ENCODE results near the gene HARS1.
A peak's percentile ranks its signal among the peaks of the same experiment; 100 is the strongest.

Gene HARS1

GRCh38 chr5:140700177-140701144, 9.3 kb upstream of the HARS1 start, which contains the start of gene ZMAT2:
Gene ZMAT2 (plus strand): TSS chr5:140700447. CDS start chr5:140700461, 14 bp downstream.
- no peak for TF ChIP-seq CTCF (conservative IDR thresholded peaks at IDR 0.05; ENCODE audit: control insufficient read depth, insufficient read depth, low read depth, low read length)
- peak; percentile 99 for DNase-seq (ENCODE audit: low read depth)
- peak within 1 kb of the TSS; percentile 100 for H3K4me3 ChIP-seq (ENCODE audit: control insufficient read depth, low read depth, low read length)

- TF ChIP-seq CTCF (conservative IDR thresholded peaks at IDR 0.05; ENCODE audit: control insufficient read depth, insufficient read depth, low read depth, low read length) = no peak
- DNase-seq (ENCODE audit: low read depth) = no peak
- no peak overlapping the region for H3K4me3 ChIP-seq (ENCODE audit: control insufficient read depth, low read depth, low read length)
These were observed 5.8 kb upstream of the HARS1 start for GRCh38 chr5:140696891-140697492.

DNA sequence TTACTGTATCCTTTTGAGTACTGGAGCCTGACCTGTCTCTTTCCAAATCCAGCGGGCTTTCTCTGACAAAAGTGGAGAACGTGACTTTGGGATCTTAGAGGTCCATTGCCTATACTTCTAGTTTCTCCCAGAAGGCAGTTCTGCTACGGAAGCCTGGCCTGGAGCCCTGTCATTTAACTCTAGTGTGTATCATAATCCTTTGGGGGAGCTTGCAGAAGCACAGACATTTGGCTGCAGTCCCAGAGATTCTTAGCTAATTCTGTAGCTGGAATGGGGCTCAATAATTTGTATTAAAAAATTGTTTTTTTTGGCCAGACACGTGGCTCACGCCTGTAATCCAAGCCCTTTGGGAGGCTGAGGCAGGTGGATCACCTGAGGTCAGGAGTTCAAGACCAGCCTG, 3.1 kb upstream of the HARS1 start:
- no peak for DNase-seq (ENCODE audit: low read depth)
- TF ChIP-seq CTCF (conservative IDR thresholded peaks at IDR 0.05; ENCODE audit: control insufficient read depth, insufficient read depth, low read depth, low read length) = no peak
- no peak overlapping the region for H3K4me3 ChIP-seq (ENCODE audit: control insufficient read depth, low read depth, low read length)

DNA sequence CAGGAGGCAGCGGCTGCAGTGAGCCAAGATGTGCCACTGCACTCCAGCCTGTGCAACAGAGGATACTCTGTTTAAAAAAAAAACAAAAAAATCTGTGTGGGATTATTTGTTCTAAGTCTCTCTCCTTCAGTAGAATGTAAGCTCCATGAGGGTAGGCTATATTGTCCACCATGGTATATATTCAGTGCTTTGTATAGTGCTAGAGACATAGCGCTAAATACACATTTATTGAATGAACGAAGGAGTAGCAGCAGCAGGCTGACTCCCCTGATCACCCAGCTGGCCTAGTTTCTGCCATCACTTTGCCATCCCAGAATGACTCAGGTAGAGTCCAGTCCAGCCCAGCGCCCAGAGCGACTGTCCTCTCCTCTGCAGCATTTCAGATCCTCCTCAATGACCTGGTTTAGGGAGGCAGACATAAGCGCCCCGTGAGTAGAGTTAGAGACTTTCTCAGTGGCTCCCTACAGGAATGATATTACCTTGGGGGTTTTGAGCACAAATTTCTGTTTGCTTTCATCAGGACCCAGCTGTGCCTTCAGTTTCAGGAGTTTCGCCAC, 716 bp downstream of the HARS1 start:
- H3K4me3 ChIP-seq (ENCODE audit: control insufficient read depth, low read depth, low read length) = peak overlapping the region; percentile 79
- DNase-seq (ENCODE audit: low read depth) = no peak
- no peak for TF ChIP-seq CTCF (conservative IDR thresholded peaks at IDR 0.05; ENCODE audit: control insufficient read depth, insufficient read depth, low read depth, low read length)

DNA sequence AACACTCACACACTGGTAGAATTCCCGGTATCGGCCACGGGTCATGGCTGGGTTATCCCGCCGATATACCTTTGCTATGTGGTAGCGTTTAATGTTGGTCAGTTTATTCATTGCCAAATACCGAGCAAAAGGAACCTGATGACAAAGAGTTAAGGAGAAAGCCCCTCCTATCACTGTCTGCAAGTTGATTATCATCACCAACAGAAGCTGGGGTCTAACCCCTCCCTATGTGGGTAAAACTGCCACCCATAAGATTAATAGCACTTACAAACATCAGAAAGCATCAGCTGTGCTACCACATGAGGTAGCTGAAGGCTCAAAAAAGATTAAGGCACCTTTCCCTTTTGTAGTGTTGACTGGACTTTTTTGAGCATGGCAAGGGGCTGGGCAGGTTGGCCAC, 12.2 kb downstream of the HARS1 start:
- no peak overlapping the region for H3K4me3 ChIP-seq (ENCODE audit: control insufficient read depth, low read depth, low read length)
- no peak for DNase-seq (ENCODE audit: low read depth)
- TF ChIP-seq CTCF (conservative IDR thresholded peaks at IDR 0.05; ENCODE audit: control insufficient read depth, insufficient read depth, low read depth, low read length) = no peak

DNA sequence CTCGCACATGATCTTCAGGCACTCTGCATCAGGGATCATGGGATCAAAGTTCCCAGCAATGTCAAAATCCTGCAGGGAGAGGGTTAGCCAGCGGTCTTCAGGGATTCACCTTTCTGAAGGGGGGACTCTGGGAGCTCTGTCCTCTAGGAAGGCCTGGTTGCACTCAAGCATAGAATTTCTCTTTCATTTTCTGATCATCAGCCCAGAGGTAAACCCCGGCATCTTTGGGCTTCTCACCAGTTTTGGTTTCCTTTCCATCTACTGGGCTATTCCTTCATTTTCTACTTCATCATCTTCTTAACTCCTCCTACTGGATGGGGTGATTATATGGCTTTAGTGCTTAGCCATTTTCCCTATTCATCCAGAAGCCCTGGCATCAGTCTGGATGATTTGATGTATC, 13.2 kb downstream of the HARS1 start:
- DNase-seq (ENCODE audit: low read depth) = no peak
- no peak overlapping the region for H3K4me3 ChIP-seq (ENCODE audit: control insufficient read depth, low read depth, low read length)
- no peak for TF ChIP-seq CTCF (conservative IDR thresholded peaks at IDR 0.05; ENCODE audit: control insufficient read depth, insufficient read depth, low read depth, low read length)
